ENCODE results near the gene PRR11. TPM values are rescaled to one million over a fixed set of nuclear protein-coding genes. Genes with fewer than 3 reads are reported as not detected.
"Not testable (repeated sequence)": the region's sequence is repeated elsewhere in the genome, so short reads cannot be mapped to it uniquely, and the experiment has no call there.

The PRR11 gene
- total and polyA plus RNA-seq, 2 experiments from 2014 or later, result 2.2 to 18.9 TPM

GRCh38 chr17:59220328-59221158 lies 65.0 kb downstream of the PRR11 start, which contains the start of gene GDPD1:
GDPD1 (plus strand) TSS chr17:59220511; CDS start chr17:59220610, 99 bp downstream.
- TF ChIP-seq CTCF (IDR thresholded peaks at IDR 0.05; ENCODE audit: low read depth, low read length), result peak; percentile 53
- H3K27ac ChIP-seq, result peak within 1 kb of the TSS; percentile 71
- no peaks in the 10 kb centered on the region for H3K9me3 ChIP-seq (ENCODE audit: low read depth)
- H3K4me3 ChIP-seq, result peak within 1 kb of the TSS; percentile 53
- DNase-seq (ENCODE audit: low read depth in 1 of 2, low spot score in 1 of 2), result peak; percentile 95 to 98
- no peaks in the 10 kb centered on the region for H3K4me1 ChIP-seq (ENCODE audit: low read depth)
- H3K27me3 ChIP-seq, result no peaks in the 10 kb centered on the region
- no peaks in the 10 kb centered on the region for H3K36me3 ChIP-seq

DNA sequence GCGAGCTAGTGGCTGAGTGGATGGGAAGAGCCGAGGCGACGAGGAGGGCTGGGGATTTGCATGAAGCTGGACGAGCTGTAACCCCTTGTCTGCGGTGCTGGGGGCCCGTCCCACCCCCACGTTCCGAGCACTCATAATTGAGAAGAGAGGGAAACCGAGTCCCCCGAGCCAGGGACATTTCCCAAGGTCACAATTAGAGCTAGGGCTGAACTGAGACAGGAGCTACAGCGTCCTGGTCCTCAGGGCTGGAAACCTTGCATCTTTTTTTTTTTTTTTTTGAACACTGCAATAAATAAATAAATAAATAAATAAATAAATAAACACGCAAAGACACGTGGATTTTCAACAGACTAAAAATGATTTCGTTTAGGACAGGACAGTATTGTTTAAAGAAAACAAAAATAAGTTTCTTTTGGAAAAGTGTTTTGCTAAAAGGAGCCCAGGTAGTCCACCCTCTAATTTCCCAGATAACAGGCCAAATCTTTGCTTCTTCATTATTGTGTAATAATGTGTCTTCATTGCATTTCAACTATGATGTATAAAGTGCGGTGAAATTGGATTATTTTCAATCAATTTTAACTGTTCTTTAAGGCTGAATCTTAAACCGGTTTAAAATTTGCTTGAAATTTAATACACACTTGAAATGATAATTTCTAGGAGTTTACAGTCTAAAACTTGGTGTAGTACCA lies 65.8 kb downstream of the PRR11 start:
- H3K36me3 ChIP-seq, result no peaks in the 10 kb centered on the region
- no peak for DNase-seq (ENCODE audit: low read depth in 1 of 2, low spot score in 1 of 2)
- no peaks in the 10 kb centered on the region for H3K4me1 ChIP-seq (ENCODE audit: low read depth)
- TF ChIP-seq CTCF (IDR thresholded peaks at IDR 0.05; ENCODE audit: low read depth, low read length), result no peak
- H3K27me3 ChIP-seq, result no peaks in the 10 kb centered on the region
- peak overlapping the region; percentile 71 for H3K27ac ChIP-seq
- no peaks in the 10 kb centered on the region for H3K9me3 ChIP-seq (ENCODE audit: low read depth)
- H3K4me3 ChIP-seq, result peak overlapping the region; percentile 53

DNA sequence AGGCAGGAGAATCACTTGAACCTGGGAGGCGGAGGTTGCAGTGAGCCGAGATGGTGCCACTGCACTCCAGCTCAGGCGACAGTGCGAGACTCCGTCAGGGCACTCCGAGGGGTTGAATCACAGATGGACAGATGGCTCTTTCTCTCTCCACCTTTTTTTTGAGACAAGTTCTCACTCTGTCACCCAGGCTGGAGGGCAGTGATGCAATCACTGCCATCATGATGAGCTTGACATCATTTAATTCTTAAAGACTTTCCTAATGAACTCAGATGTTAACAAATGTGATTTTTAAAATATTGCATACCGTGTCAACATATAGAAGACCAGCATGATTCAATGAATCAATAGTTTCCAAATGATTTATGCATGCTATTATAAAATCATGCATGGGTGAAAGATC lies 68.3 kb downstream of the PRR11 start:
- DNase-seq (ENCODE audit: low read depth in 1 of 2, low spot score in 1 of 2), result no peak
- Histone ChIP-seq H3K9me3 (ENCODE audit: low read depth) (no peaks in the 10 kb centered on the region), H3K36me3 (no peaks in the 10 kb centered on the region), H3K27me3 (no peaks in the 10 kb centered on the region), H3K4me1 (ENCODE audit: low read depth) (no peaks in the 10 kb centered on the region), H3K27ac (no peak overlapping the region), H3K4me3 (no peak overlapping the region)
- no peak for TF ChIP-seq CTCF (IDR thresholded peaks at IDR 0.05; ENCODE audit: low read depth, low read length)

DNA sequence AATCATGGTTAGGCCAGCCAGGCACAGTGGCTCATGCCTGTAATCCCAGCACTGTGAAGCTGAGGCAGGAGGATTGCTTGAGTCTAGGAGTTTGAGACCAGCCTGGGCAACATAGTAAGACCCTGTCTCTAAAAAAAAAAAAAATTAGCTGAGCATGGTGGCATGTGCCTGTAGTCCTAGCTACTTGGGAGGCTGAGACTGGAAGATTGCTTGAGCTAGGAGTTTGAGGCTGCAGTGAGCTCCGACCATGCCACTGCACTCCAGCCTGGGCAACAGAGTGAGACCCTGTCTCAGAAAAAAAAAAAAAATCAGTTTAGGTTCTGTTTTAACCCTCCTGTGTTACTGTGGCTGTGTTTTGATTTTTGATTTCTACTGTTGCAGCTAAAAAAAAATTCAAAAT lies 73.0 kb downstream of the PRR11 start:
- H3K4me1 ChIP-seq (ENCODE audit: low read depth); H3K27ac ChIP-seq; H3K4me3 ChIP-seq; H3K27me3 ChIP-seq; H3K36me3 ChIP-seq; H3K9me3 ChIP-seq (ENCODE audit: low read depth); DNase-seq (ENCODE audit: low read depth in 1 of 2, low spot score in 1 of 2): not testable (repeated sequence)

DNA sequence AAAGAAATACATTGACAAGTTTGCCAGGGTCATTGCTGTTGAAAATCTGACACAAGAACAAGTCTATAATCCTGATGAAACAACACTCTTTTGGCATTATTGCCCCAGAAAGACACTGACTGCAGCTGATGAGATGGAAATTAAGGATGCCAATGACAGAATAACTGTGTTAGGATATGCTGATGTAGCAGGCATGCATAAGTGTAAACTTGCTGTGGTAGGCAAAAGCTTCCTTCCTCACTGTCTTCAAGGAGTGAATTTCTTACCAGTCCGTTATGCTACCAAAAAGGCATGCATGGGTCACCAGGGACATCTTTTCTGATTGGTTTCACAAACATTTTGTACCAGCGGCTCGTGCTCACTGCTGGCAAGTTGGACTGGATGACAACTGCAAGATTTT lies 75.2 kb downstream of the PRR11 start:
- Histone ChIP-seq H3K4me3 (no peak overlapping the region), H3K27me3 (no peaks in the 10 kb centered on the region), H3K9me3 (ENCODE audit: low read depth) (no peaks in the 10 kb centered on the region), H3K27ac (no peak overlapping the region), H3K36me3 (no peaks in the 10 kb centered on the region), H3K4me1 (ENCODE audit: low read depth) (no peaks in the 10 kb centered on the region)
- no peak for TF ChIP-seq CTCF (IDR thresholded peaks at IDR 0.05; ENCODE audit: low read depth, low read length)
- DNase-seq (ENCODE audit: low read depth in 1 of 2, low spot score in 1 of 2), result no peak

- Histone ChIP-seq H3K36me3 (no peaks in the 10 kb centered on the region), H3K9me3 (ENCODE audit: low read depth) (no peaks in the 10 kb centered on the region), H3K4me1 (ENCODE audit: low read depth) (no peaks in the 10 kb centered on the region), H3K4me3 (no peak overlapping the region), H3K27me3 (no peaks in the 10 kb centered on the region), H3K27ac (no peak overlapping the region)
- DNase-seq (ENCODE audit: low read depth in 1 of 2, low spot score in 1 of 2), result no peak
- TF ChIP-seq CTCF (IDR thresholded peaks at IDR 0.05; ENCODE audit: low read depth, low read length), result no peak
Observed at GRCh38 chr17:59234631-59235030, 79.1 kb downstream of the PRR11 start.

Data from cardiac muscle cell (in vitro differentiated cells and primary cell).